Keratinocyte (primary cell): ENCODE results near the gene ZBTB46. TPM values are rescaled to one million over a fixed set of nuclear protein-coding genes. Genes with fewer than 3 reads are reported as not detected.

ENCODE experiments used
- DNase-seq: peaks from one replicate; pipeline ENCODE4 v3.0.0-alpha.2; 2011; ENCODE audit warnings: low read depth, missing footprints, low spot score
- FAIRE-seq: peaks from 2 replicates; lab custom pipeline; 2011; peaks lifted over from hg19 to GRCh38; lab: Jason Lieb, UNC
- H2AFZ ChIP-seq: 2 replicates; pipeline ENCODE4 v1.6.0; 2012; ENCODE audit warnings: low read length, control low read depth, inconsistent platforms; ENCODE audit not compliant: control insufficient read depth
- H3K27ac ChIP-seq: 2 replicates; pipeline ENCODE4 v1.5.1; 2011; ENCODE audit warnings: low read length; ENCODE audit not compliant: control insufficient read depth, insufficient read depth
- H3K27me3 ChIP-seq: 3 replicates; pipeline ENCODE4 v1.6.0; 2011; ENCODE audit warnings: low read length; ENCODE audit not compliant: control insufficient read depth, insufficient read depth; ENCODE audit errors: extremely low read depth
- H3K36me3 ChIP-seq, 2 experiments: 2 replicates in 1 of 2; 3 replicates in 1 of 2; pipeline ENCODE4 v1.5.1; 2011; ENCODE audit warnings: low read length in 2 of 2, mild to moderate bottlenecking in 1 of 2; ENCODE audit not compliant: control insufficient read depth in 2 of 2, insufficient read depth in 2 of 2; ENCODE audit errors: extremely low read depth in 1 of 2
- H3K4me1 ChIP-seq: 3 replicates; pipeline ENCODE4 v1.5.1; 2011; ENCODE audit warnings: low read length; ENCODE audit not compliant: control insufficient read depth, insufficient read depth; ENCODE audit errors: extremely low read depth
- H3K4me2 ChIP-seq: 3 replicates; pipeline ENCODE4 v1.6.0; 2011; ENCODE audit warnings: low read depth, low read length; ENCODE audit not compliant: control insufficient read depth, insufficient read depth; ENCODE audit errors: extremely low read depth
- H3K4me3 ChIP-seq, 3 experiments: fragments of 200-600 bp in 1 of 3; sonication (generic) in 1 of 3; 2 replicates in 2 of 3; 3 replicates in 1 of 3; pipeline ENCODE4 v1.5.1; 2011 to 2016; ENCODE audit warnings: low read length in 3 of 3, mild to moderate bottlenecking in 3 of 3, control low read depth in 2 of 3, inconsistent platforms in 1 of 3, low read depth in 1 of 3, mixed read lengths in 1 of 3, mixed run types in 1 of 3, moderate library complexity in 1 of 3; ENCODE audit not compliant: control insufficient read depth in 2 of 3, insufficient read depth in 2 of 3; ENCODE audit errors: extremely low read depth in 1 of 3
- H3K79me2 ChIP-seq: 2 replicates; pipeline ENCODE4 v1.6.0; 2012; ENCODE audit warnings: low read length; ENCODE audit not compliant: control insufficient read depth, insufficient read depth
- H3K9ac ChIP-seq: 3 replicates; pipeline ENCODE4 v1.6.0; 2011; ENCODE audit warnings: low read length; ENCODE audit not compliant: control insufficient read depth, insufficient read depth; ENCODE audit errors: extremely low read depth
- H3K9me1 ChIP-seq: 3 replicates; pipeline ENCODE4 v1.6.0; 2011; ENCODE audit warnings: low read length; ENCODE audit not compliant: control insufficient read depth, insufficient read depth; ENCODE audit errors: extremely low read depth
- H3K9me3 ChIP-seq: 2 replicates; pipeline ENCODE4 v1.5.1; 2012; ENCODE audit warnings: low read depth, low read length; ENCODE audit not compliant: control insufficient read depth
- H4K20me1 ChIP-seq: 3 replicates; pipeline ENCODE4 v1.6.0; 2011; ENCODE audit warnings: low read length; ENCODE audit not compliant: control insufficient read depth, insufficient read depth; ENCODE audit errors: extremely low read depth
- EZH2 ChIP-seq: IDR thresholded peaks from one replicate; pipeline ENCODE4 v1.6.1; 2012; ENCODE audit warnings: inconsistent platforms, mild to moderate bottlenecking, low read length, moderate library complexity
- dilution Hi-C: fragments of 300-500 bp; cut with MboI; formaldehyde crosslinking; loops from one replicate; pipeline ENCODE4 v1.7.0; 2020; ENCODE audit warnings: low sequenced_read_pairs; ENCODE audit not compliant: extremely low pct_ligation_motif_present
- polyA plus RNA-seq, 5 experiments: library from polyadenylated mRNA; depleted of rRNA in 3 of 5; stranded (reverse) in 3 of 5; stranded (forward) in 1 of 5; unstranded in 1 of 5; fragments of >200 nt; gene quantifications; 1 replicate in 1 of 5; 2 replicates in 3 of 5; 3 replicates in 1 of 5; pipeline versions ENCODE4 v1.2.1 to v1.2.3, GENCODE V29; 2011 to 2012; ENCODE audit warnings: missing spikeins in 2 of 5, low read depth in 1 of 5, low replicate concordance in 1 of 5
- TF ChIP-seq, protein P1 (sequence below), 3 experiments: IDR thresholded peaks in 1 of 3; conservative IDR thresholded peaks in 1 of 3; optimal IDR thresholded peaks in 1 of 3; 2 replicates in 2 of 3; 3 replicates in 1 of 3; pipeline versions ENCODE3 to v1.5.1; 2011; ENCODE audit warnings: low read length in 3 of 3, mild to moderate bottlenecking in 3 of 3, moderate library complexity in 2 of 3, control low read depth in 1 of 3, inconsistent platforms in 1 of 3; ENCODE audit not compliant: insufficient read depth in 2 of 3; ENCODE audit errors: extremely low read depth in 1 of 3

ZBTB46 gene
- polyA plus RNA-seq, 1 donor (not counting 4 experiments of a cell fraction or from before 2014, with no cell fraction given): 0.12 TPM

DNA sequence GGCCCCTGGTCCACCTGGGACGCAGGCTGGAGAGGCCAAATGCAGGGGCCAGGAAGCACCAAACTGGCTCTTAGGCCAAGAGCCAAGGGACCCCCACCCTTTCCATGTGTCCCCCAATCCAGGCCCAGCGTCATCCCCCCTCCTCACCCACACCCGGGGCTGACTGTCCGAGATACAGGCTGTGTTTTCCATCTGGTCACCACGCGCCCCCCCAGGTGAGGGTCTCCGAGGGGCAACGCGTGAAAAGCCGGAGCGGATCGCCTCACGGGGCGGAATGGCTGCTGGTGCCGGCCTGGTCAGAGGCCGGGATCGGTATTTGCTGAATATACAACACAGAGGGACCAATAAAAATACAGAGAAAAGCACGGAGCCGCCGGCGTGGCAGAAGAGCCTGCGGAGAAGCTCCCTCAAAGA lies 25.0 kb upstream of the ZBTB46 start:
- dilution Hi-C loops: no loop called here
- H3K9ac ChIP-seq: no peak overlapping the region
- peaks cover 3% of the 10 kb centered on the region for H4K20me1 ChIP-seq
- DNase-seq: no peak
- H3K27ac ChIP-seq: no peak overlapping the region
- H3K27me3 ChIP-seq: peaks cover 39% of the 10 kb centered on the region
- no peak overlapping the region for H3K4me2 ChIP-seq
- TF ChIP-seq EZH2: no peak
- TF ChIP-seq, protein P1, sequence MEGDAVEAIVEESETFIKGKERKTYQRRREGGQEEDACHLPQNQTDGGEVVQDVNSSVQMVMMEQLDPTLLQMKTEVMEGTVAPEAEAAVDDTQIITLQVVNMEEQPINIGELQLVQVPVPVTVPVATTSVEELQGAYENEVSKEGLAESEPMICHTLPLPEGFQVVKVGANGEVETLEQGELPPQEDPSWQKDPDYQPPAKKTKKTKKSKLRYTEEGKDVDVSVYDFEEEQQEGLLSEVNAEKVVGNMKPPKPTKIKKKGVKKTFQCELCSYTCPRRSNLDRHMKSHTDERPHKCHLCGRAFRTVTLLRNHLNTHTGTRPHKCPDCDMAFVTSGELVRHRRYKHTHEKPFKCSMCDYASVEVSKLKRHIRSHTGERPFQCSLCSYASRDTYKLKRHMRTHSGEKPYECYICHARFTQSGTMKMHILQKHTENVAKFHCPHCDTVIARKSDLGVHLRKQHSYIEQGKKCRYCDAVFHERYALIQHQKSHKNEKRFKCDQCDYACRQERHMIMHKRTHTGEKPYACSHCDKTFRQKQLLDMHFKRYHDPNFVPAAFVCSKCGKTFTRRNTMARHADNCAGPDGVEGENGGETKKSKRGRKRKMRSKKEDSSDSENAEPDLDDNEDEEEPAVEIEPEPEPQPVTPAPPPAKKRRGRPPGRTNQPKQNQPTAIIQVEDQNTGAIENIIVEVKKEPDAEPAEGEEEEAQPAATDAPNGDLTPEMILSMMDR (optimal IDR thresholded peaks at IDR 0.05 in 1 of 3, IDR thresholded peaks at IDR 0.05 in 1 of 3, conservative IDR thresholded peaks at IDR 0.05 in 1 of 3; ENCODE audit: extremely low read depth in 1 of 3, insufficient read depth in 2 of 3, low read length in 3 of 3): no peak
- no peak overlapping the region for H3K4me3 ChIP-seq
- FAIRE-seq: no peak
- peaks cover under 1 to 3% of the 10 kb centered on the region in 2 experiments for H3K36me3 ChIP-seq
- H2AFZ ChIP-seq: no peak overlapping the region
- H3K79me2 ChIP-seq: no peaks in the 10 kb centered on the region
- no peaks in the 10 kb centered on the region for H3K9me3 ChIP-seq
- H3K9me1 ChIP-seq: no peaks in the 10 kb centered on the region
- no peaks in the 10 kb centered on the region for H3K4me1 ChIP-seq

DNA sequence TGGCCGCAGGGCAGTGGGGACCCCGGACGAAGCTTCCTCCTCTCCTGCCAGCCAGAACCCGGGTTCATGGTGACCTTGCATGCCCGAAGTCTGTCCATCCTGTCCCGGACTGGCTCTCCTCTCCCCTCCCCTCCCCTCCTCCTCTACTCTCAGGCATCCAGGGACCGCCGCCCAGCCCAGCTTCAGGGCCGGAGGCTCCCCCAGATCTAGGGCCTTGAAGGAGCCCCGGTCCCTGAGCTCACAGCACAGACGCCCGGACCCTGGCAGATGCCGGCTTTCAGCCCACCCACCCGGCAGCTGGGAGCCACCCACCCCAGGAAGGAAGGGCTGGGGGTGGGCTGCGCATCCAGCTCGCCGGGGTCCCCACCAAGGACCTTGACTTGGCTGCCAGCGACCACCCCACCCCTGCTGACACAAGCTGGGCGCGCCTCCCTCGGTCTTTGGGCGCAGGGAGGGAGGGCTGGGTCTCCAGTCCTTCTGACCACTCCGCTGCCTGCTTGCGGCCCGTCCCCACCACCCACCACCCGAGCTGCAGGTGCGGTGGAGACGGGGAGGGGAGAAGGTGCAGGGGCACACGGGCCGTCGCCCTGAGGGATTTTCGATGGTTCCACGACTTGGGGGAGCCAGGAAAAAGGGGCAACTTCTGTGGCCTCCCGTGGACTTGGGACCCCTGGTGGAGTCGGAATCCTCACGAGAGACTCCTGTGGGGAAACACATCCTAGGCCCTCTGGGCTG lies 24.5 kb upstream of the ZBTB46 start:
- Histone ChIP-seq H3K27ac (no peak overlapping the region), H3K36me3 (peaks cover 0 to 3% of the 10 kb centered on the region in 2 experiments), H2AFZ (no peak overlapping the region)

More for the DNA sequence above, 24.5 kb upstream of the ZBTB46 start:
- FAIRE-seq: no peak
- Histone ChIP-seq H3K27me3 (peaks cover 39% of the 10 kb centered on the region), H3K9ac (no peak overlapping the region), H4K20me1 (peaks cover 3% of the 10 kb centered on the region), H3K9me1 (no peaks in the 10 kb centered on the region), H3K9me3 (no peaks in the 10 kb centered on the region), H3K4me2 (no peak overlapping the region), H3K4me3 (no peak overlapping the region), H3K4me1 (no peaks in the 10 kb centered on the region), H3K79me2 (no peaks in the 10 kb centered on the region)
- DNase-seq: no peak
- dilution Hi-C loops: no loop called here
- TF ChIP-seq EZH2: no peak
- TF ChIP-seq, protein P1 (optimal IDR thresholded peaks at IDR 0.05 in 1 of 3, IDR thresholded peaks at IDR 0.05 in 1 of 3, conservative IDR thresholded peaks at IDR 0.05 in 1 of 3; ENCODE audit: extremely low read depth in 1 of 3, insufficient read depth in 2 of 3, low read length in 3 of 3): no peak
